Natural killer cell (primary cell): ENCODE data around the gene NCCRP1. TPM values are rescaled to one million over a fixed set of nuclear protein-coding genes. Genes with fewer than 3 reads are reported as not detected.

Experiments used
- ATAC-seq, 3 donors: fragments of 150-1000 bp in 2 of 3; fragments of 200-7000 bp in 1 of 3; cut with Tn5 transposase; 1 replicate in 1 of 3; 2 replicates in 2 of 3; pipeline ENCODE4 v1.10.0; 2021; ENCODE audit warnings: mild to moderate bottlenecking in 2 of 3, moderate library complexity in 2 of 3
- DNase-seq, 2 donors: peaks; one replicate each; pipeline versions ENCODE4 v3.0.0 to v3.0.0-alpha.2; 2013 to 2021; ENCODE audit warnings: mixed read lengths in 1 of 2
- H3K27ac ChIP-seq: one replicate; pipeline ENCODE4 v1.5.1; 2013; ENCODE audit warnings: mild to moderate bottlenecking, low read length
- H3K27me3 ChIP-seq: one replicate; pipeline ENCODE4 v1.6.1; 2013; ENCODE audit warnings: low read length; ENCODE audit not compliant: control insufficient read depth, insufficient read depth
- H3K36me3 ChIP-seq: one replicate; pipeline ENCODE4 v1.6.1; 2013; ENCODE audit warnings: low read length; ENCODE audit not compliant: control insufficient read depth, insufficient read depth
- H3K4me1 ChIP-seq: one replicate; pipeline ENCODE4 v1.6.1; 2013; ENCODE audit warnings: low read length; ENCODE audit not compliant: control insufficient read depth, insufficient read depth
- H3K4me3 ChIP-seq: one replicate; pipeline ENCODE4 v1.5.1; 2013; ENCODE audit warnings: low read length
- H3K9me3 ChIP-seq: one replicate; pipeline ENCODE4 v1.6.1; 2013; ENCODE audit warnings: low read length; ENCODE audit not compliant: control insufficient read depth, insufficient read depth
- H3K27ac Mint-ChIP-seq, 2 donors: one replicate each; pipeline ENCODE4 v1.8.0; 2022; ENCODE audit warnings: mild to moderate bottlenecking in 2 of 2, mixed read lengths in 2 of 2, moderate library complexity in 1 of 2
- H3K27me3 Mint-ChIP-seq, 2 donors: one replicate each; pipeline ENCODE4 v1.8.0; 2022; ENCODE audit warnings: low read depth in 2 of 2, mixed read lengths in 2 of 2
- H3K36me3 Mint-ChIP-seq: one replicate; pipeline ENCODE4 v1.8.0; 2022; ENCODE audit warnings: mixed read lengths
- H3K4me1 Mint-ChIP-seq, 2 donors: one replicate each; pipeline ENCODE4 v1.8.0; 2022; ENCODE audit warnings: mixed read lengths in 2 of 2
- H3K4me3 Mint-ChIP-seq: one replicate; pipeline ENCODE4 v1.8.0; 2022; ENCODE audit warnings: mild to moderate bottlenecking, moderate library complexity, mixed read lengths
- H3K9me3 Mint-ChIP-seq, 2 donors: one replicate each; pipeline ENCODE4 v1.8.0; 2022; ENCODE audit warnings: mixed read lengths in 2 of 2
- WGBS: methylation state at CpG from one replicate; pipeline ENCODE4 v1.1.7; 2013; ENCODE audit warnings: missing lambda C conversion rate; ENCODE audit not compliant: insufficient coverage; 5-methylcytosine and 5-hydroxymethylcytosine counted together
- intact Hi-C: fragments of 100-400 bp; cut with micrococcal nuclease; formaldehyde crosslinking; loops from one replicate; pipeline ENCODE4 v1.14.2; 2022
- total RNA-seq, 4 donors: library from RNA; stranded (reverse); fragments of 120-200 nt in 1 of 4; gene quantifications; one replicate each; pipeline versions ENCODE4 v1.2.3 to v1.2.4, GENCODE V29; 2013 to 2022
- TF ChIP-seq, protein P1 (sequence below): fragments of 200-600 bp; IDR thresholded peaks from one replicate; pipeline ENCODE4 v1.8.0; 2022; ENCODE audit warnings: antibody characterized with exemption

The NCCRP1 gene
- total RNA-seq, 3 donors from 2014 or later (not counting 1 experiment from before 2014, with no cell fraction given) = not detected

DNA sequence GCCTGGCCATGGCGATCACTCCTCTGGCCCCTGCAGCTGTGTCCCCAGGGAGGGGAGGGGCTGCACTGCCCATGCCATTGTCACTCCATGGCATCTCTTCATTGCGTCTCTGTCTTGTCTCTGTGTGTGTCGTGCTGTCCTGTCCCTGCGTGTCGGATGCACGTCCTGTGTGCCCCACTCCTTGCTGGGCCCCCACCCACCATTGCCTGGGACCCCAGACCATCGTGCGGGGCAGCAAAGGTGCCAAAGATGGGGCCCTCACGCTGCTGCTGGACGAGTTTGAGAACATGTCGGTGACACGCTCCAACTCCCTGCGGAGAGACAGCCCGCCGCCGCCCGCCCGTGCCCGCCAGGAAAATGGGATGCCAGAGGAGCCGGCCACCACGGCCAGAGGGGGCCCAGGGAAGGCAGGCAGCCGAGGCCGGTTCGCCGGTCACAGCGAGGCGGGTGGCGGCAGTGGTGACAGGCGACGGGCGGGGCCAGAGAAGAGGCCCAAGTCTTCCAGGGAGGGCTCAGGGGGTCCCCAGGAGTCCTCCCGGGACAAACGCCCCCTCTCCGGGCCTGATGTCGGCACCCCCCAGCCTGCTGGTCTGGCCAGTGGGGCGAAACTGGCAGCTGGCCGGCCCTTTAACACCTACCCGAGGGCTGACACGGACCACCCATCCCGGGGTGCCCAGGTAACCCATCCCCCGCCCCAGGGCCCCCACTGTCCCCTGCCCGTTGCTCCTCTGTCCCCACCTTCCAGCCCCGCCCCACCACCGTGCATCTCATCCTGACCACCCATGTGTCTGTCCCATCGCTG, 23.9 kb upstream of the NCCRP1 start:
- Histone ChIP-seq H3K9me3 (no peaks in the 10 kb centered on the region), H3K4me1 (no peaks in the 10 kb centered on the region), H3K4me3 (no peak overlapping the region), H3K27ac (no peak overlapping the region), H3K36me3 (peaks cover 20% of the 10 kb centered on the region), H3K27me3 (no peaks in the 10 kb centered on the region)
- Mint-ChIP-seq H3K4me3 (no peak overlapping the region), H3K9me3 (no peaks in the 10 kb centered on the region), H3K4me1 (peaks cover 0 to 6% of the 10 kb centered on the region in 2 donors), H3K27ac (no peak overlapping the region), H3K27me3 (no peaks in the 10 kb centered on the region), H3K36me3 (no peaks in the 10 kb centered on the region)
- no peak for ATAC-seq
- TF ChIP-seq, protein P1, sequence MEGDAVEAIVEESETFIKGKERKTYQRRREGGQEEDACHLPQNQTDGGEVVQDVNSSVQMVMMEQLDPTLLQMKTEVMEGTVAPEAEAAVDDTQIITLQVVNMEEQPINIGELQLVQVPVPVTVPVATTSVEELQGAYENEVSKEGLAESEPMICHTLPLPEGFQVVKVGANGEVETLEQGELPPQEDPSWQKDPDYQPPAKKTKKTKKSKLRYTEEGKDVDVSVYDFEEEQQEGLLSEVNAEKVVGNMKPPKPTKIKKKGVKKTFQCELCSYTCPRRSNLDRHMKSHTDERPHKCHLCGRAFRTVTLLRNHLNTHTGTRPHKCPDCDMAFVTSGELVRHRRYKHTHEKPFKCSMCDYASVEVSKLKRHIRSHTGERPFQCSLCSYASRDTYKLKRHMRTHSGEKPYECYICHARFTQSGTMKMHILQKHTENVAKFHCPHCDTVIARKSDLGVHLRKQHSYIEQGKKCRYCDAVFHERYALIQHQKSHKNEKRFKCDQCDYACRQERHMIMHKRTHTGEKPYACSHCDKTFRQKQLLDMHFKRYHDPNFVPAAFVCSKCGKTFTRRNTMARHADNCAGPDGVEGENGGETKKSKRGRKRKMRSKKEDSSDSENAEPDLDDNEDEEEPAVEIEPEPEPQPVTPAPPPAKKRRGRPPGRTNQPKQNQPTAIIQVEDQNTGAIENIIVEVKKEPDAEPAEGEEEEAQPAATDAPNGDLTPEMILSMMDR = no peak
- 97% methylated on average over 45 of the region's 45 CpGs for WGBS
- intact Hi-C loops = no loop called here
- DNase-seq = no peak

DNA sequence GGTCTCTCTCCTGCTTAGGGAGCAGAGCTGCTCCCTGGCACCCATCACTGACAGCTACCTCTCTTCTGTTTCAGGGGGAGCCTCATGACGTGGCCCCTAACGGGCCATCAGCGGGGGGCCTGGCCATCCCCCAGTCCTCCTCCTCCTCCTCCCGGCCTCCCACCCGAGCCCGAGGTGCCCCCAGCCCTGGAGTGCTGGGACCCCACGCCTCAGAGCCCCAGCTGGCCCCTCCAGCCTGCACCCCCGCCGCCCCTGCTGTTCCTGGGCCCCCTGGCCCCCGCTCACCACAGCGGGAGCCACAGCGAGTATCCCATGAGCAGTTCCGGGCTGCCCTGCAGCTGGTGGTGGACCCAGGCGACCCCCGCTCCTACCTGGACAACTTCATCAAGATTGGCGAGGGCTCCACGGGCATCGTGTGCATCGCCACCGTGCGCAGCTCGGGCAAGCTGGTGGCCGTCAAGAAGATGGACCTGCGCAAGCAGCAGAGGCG, 23.2 kb upstream of the NCCRP1 start:
- TF ChIP-seq, protein P1 = no peak
- DNase-seq (no peak), ATAC-seq (no peak)
- WGBS = 97% methylated on average over 25 of the region's 25 CpGs
- no peaks in the 10 kb centered on the region for H3K27me3 Mint-ChIP-seq
- H3K36me3 Mint-ChIP-seq = no peaks in the 10 kb centered on the region
- no peaks in the 10 kb centered on the region for H3K9me3 Mint-ChIP-seq
- H3K27me3 ChIP-seq = no peaks in the 10 kb centered on the region
- H3K4me3 Mint-ChIP-seq = no peak overlapping the region
- H3K36me3 ChIP-seq = peaks cover 24% of the 10 kb centered on the region
- no peak overlapping the region for H3K27ac ChIP-seq
- peaks cover 0 to 5% of the 10 kb centered on the region in 2 donors for H3K4me1 Mint-ChIP-seq
- no peak overlapping the region for H3K27ac Mint-ChIP-seq
- intact Hi-C loops = no loop called here
- no peaks in the 10 kb centered on the region for H3K9me3 ChIP-seq
- H3K4me1 ChIP-seq = no peaks in the 10 kb centered on the region
- H3K4me3 ChIP-seq = no peak overlapping the region

DNA sequence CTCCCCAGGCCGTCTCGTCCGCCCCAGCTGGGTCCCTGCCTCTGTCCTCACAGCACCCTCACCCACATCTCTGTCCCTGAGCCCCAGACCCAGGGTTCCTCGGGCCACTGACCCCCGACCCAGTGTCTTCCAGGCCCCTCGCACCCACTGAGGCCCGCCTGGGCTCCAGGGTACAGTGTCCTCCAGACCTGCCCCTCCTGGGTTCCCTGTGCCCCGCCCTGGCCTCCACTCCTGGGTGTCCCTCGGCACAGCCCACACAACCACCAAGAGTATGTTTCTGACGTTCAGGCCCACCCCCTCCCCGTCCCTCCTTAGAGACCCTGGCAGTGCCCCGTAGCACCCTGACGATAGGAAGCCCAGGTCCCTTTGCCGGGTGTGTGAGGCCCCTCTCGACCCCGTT, 22.6 kb upstream of the NCCRP1 start:
- intact Hi-C loops = no loop called here
- no peaks in the 10 kb centered on the region for H3K4me1 Mint-ChIP-seq
- WGBS = 95% methylated on average over 16 of the region's 16 CpGs

More for the DNA sequence above, 22.6 kb upstream of the NCCRP1 start:
- Histone ChIP-seq H3K36me3 (peaks cover 24% of the 10 kb centered on the region), H3K9me3 (no peaks in the 10 kb centered on the region), H3K27me3 (no peaks in the 10 kb centered on the region), H3K4me1 (no peaks in the 10 kb centered on the region), H3K27ac (no peak overlapping the region), H3K4me3 (no peak overlapping the region)
- H3K4me3 Mint-ChIP-seq = no peak overlapping the region
- ATAC-seq = no peak
- no peaks in the 10 kb centered on the region for H3K36me3 Mint-ChIP-seq
- no peaks in the 10 kb centered on the region for H3K9me3 Mint-ChIP-seq
- H3K27ac Mint-ChIP-seq = no peak overlapping the region
- no peaks in the 10 kb centered on the region for H3K27me3 Mint-ChIP-seq
- no peak for DNase-seq
- TF ChIP-seq, protein P1 = no peak
